Skeletal muscle tissue (tissue), 4 donors: ENCODE measurements around the gene TLE4. TPM values are rescaled to one million over a fixed set of nuclear protein-coding genes. Genes with fewer than 3 reads are reported as not detected.

Experiments
- H3K27ac ChIP-seq: one replicate; pipeline ENCODE4 v1.7.0; 2013; ENCODE audit warnings: mild to moderate bottlenecking, low read depth, low read length, inconsistent platforms
- H3K27me3 ChIP-seq, 3 donors: one replicate each; pipeline ENCODE4 v1.7.0; 2013; ENCODE audit warnings: low read length in 3 of 3; ENCODE audit not compliant: control insufficient read depth in 3 of 3, insufficient read depth in 3 of 3
- H3K36me3 ChIP-seq, 3 donors: one replicate each; pipeline ENCODE4 v1.7.0; 2013; ENCODE audit warnings: low read length in 3 of 3; ENCODE audit not compliant: control insufficient read depth in 3 of 3, insufficient read depth in 3 of 3
- H3K4me1 ChIP-seq, 3 donors: one replicate each; pipeline ENCODE4 v1.7.0; 2013; ENCODE audit warnings: low read length in 3 of 3, mild to moderate bottlenecking in 3 of 3; ENCODE audit not compliant: control insufficient read depth in 3 of 3, insufficient read depth in 3 of 3
- H3K4me3 ChIP-seq, 3 donors: one replicate each; pipeline ENCODE4 v1.7.0; 2013; ENCODE audit warnings: low read length in 3 of 3
- H3K9ac ChIP-seq, 3 donors: one replicate each; pipeline ENCODE4 v1.7.0; 2013; ENCODE audit warnings: low read length in 3 of 3, mild to moderate bottlenecking in 3 of 3, moderate library complexity in 2 of 3, low read depth in 1 of 3
- H3K9me3 ChIP-seq, 3 donors: one replicate each; pipeline ENCODE4 v1.7.0; 2013; ENCODE audit warnings: low read length in 3 of 3; ENCODE audit not compliant: control insufficient read depth in 3 of 3
- total RNA-seq: library from RNA; depleted of rRNA; stranded (reverse); fragments of >200 nt; gene quantifications from one replicate; pipeline ENCODE4 v1.2.3, GENCODE V29; 2014
- donor health status: Osteomylitis.

Gene TLE4
- total RNA-seq, 1 donor from 2014 or later = 14.6 TPM

DNA sequence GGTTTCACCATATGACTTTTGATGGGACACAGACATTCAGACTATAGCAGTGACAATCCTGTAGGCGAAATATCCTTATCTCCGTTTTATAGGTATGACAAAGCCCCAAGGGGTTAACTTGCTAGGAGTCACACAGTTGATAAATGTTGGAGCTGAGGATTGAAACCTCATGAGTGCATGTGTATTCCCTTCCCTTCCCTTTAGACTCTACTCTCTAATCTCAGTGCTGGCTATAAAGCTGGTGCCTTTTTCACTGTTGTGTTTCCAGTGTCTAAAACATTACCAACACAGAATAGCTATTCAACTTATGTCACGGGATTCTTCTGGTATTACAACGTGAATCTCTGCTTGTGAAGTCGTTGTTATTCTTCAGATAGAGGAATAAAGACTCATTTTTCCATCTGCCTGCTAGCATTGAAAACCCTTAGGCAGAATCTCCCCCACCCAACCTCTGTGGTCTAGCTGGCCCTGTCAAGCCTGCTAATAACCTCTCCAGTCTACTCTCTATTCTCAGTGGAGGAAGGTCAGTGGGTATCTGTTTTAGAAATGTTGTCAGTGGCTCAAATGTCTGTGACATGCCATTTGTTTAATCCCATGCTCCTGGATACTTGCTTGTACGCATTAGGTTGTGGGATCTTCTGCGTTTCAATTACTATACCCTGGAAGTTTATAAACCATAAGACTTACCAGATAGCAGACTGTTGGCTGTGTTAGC is 121.2 kb downstream of the TLE4 start:
- no peak overlapping the region for H3K4me3 ChIP-seq
- H3K36me3 ChIP-seq = no peaks in the 10 kb centered on the region
- no peaks in the 10 kb centered on the region for H3K9me3 ChIP-seq
- peaks cover 15 to 32% (median 21%) of the 10 kb centered on the region in 3 donors for H3K4me1 ChIP-seq
- no peaks in the 10 kb centered on the region for H3K27me3 ChIP-seq
- H3K27ac ChIP-seq = peak overlapping the region; percentile 1
- H3K9ac ChIP-seq = no peak overlapping the region

DNA sequence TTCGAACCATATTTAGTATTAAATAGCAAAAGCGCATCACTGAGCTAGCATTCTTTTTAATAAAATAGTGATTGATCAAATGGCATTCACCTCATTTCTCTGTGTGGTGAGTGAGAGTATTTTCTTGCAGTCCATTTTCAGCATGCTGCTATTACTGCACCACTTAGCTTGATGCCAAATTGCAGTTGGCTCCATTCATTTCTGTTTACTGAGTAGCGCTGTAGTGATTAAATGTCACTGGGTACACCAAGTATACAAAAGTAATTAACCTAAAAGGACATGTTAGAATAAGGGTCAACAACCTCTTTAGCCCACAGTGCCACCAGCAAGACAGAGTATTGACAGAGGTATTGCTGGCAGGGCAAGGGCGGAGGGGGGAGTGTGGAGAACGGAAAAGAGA is 122.0 kb downstream of the TLE4 start:
- Histone ChIP-seq H3K36me3 (no peaks in the 10 kb centered on the region), H3K9ac (no peak overlapping the region), H3K27ac (no peak overlapping the region), H3K4me3 (no peak overlapping the region), H3K9me3 (no peaks in the 10 kb centered on the region), H3K27me3 (no peaks in the 10 kb centered on the region), H3K4me1 (peaks cover 15 to 32% (median 22%) of the 10 kb centered on the region in 3 donors)

DNA sequence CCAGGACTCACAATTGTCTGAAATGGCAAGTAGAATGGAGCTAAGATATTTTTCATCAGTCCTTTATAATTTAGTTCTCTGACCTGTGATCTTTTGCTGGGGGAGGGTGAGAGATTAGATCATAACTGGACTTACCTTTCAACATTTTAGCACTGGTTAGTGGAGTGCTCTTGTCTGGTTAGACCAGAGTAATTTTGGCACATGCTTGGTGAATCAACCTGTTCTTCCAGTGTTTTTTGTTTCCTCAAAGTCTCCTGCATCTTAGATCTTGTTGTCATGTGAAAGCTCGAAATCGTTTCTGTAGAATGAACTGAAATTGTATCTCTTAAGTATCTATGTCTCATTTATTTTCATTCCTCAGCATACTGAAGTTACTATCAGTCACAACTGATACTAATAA is 122.4 kb downstream of the TLE4 start:
- Histone ChIP-seq H3K27ac (no peak overlapping the region), H3K9me3 (no peaks in the 10 kb centered on the region), H3K27me3 (no peaks in the 10 kb centered on the region), H3K4me3 (no peak overlapping the region), H3K9ac (no peak overlapping the region), H3K4me1 (peaks cover 15 to 32% (median 22%) of the 10 kb centered on the region in 3 donors), H3K36me3 (no peaks in the 10 kb centered on the region)

DNA sequence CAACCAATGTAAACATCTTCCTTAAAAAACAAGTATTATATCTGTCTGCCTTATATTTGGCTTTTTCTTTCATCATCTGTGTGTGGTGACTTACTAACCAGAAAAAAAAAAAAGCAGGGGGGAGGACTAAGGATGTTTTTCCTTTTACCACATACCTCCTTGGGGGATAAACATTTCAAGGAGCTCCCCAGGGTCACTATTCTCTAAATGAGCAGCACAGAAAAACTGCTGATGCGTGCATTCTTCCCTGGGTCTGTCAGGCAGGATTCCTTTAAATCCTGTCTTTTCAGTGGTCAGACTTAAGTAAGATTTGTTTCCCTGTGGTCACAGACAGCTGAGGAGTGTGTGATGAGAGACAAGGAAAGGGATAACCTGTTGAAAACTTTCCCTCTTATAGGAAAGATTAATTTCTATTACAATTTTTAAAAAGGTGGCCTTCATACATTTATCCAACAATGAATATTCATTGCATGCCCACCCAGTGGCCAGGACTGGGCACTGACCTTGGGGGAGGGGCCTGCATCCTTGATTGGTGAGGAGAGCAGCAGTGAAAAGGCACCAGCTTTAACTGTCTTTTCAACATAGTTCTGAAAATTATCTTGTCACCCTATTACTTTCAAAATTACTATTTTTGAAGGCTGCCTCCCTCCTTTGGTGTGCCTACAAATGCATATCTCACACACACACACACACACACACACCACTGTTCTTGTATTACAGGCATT is 123.1 kb downstream of the TLE4 start:
- H3K4me3 ChIP-seq = no peak overlapping the region
- no peaks in the 10 kb centered on the region for H3K27me3 ChIP-seq
- no peak overlapping the region for H3K9ac ChIP-seq
- H3K36me3 ChIP-seq = no peaks in the 10 kb centered on the region
- peaks cover 15 to 32% (median 22%) of the 10 kb centered on the region in 3 donors for H3K4me1 ChIP-seq
- H3K27ac ChIP-seq = no peak overlapping the region
- H3K9me3 ChIP-seq = no peaks in the 10 kb centered on the region

DNA sequence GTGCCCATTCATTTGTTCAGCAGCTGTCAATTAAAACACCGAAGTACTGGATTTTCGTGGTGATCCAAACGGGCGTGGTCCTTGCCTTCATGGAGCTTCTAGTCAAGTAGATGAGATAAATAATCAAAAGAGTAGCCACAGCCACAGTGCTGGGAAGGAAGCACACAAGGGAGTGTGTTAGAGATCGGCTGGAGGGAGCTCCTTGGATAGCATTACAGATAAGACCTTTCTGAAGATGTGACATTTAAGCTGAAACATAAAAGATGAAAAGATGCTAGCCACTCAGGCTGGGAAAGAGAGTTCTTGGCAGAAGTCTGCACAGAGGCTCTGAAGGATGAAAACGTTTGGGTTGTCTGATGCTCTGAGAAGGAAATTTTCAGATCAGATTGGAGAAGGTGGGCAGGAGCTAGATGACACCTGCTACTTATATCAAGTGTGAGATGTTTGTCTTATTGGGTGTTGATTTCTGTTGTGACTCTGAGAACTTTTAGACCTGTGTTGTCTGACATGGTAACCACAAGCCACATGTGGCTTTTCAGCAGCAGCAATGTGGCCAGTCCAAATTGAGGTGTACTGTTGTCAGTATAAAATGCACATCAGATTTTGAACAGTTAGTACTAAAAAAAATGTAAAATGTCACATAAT is 123.9 kb downstream of the TLE4 start:
- H3K36me3 ChIP-seq = no peaks in the 10 kb centered on the region
- no peak overlapping the region for H3K9ac ChIP-seq
- H3K4me1 ChIP-seq = peaks cover 15 to 32% (median 22%) of the 10 kb centered on the region in 3 donors
- no peaks in the 10 kb centered on the region for H3K9me3 ChIP-seq
- no peak overlapping the region for H3K4me3 ChIP-seq
- H3K27me3 ChIP-seq = no peaks in the 10 kb centered on the region
- no peak overlapping the region for H3K27ac ChIP-seq

GRCh38 chr9:79698967-79699366 is 127.2 kb downstream of the TLE4 start:
- Histone ChIP-seq H3K4me1 (peaks cover 2 to 7% (median 6%) of the 10 kb centered on the region in 3 donors), H3K27ac (no peak overlapping the region)

DNA sequence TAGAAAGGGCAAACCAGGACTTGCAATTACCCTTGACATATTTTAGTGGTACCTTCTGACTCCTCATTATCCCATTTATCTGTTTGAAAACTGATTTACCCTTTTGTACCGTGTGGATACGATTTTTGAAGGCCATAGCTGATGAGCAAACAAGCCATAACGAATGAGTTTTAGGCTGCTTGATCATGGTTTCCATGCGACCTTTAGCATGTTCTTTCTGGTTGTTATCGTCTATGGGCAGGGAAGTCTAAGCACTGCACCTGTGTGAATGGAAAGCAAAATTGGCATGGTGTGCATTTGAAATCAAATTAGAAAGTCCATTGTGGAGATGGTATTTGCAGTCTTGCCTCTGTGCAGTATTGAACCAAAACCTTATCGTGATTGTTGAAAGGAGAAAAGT is 127.7 kb downstream of the TLE4 start:
- Histone ChIP-seq H3K36me3 (peaks cover 0 to under 1% (median 0%) of the 10 kb centered on the region in 3 donors), H3K4me3 (no peak overlapping the region), H3K27me3 (no peaks in the 10 kb centered on the region), H3K9ac (no peak overlapping the region), H3K9me3 (no peaks in the 10 kb centered on the region), H3K27ac (no peak overlapping the region), H3K4me1 (peaks cover 0 to 4% (median 4%) of the 10 kb centered on the region in 3 donors)

More at GRCh38 chr9:79698967-79699366, 127.2 kb downstream of the TLE4 start:
- H3K9ac ChIP-seq = no peak overlapping the region
- H3K27me3 ChIP-seq = no peaks in the 10 kb centered on the region
- H3K36me3 ChIP-seq = no peaks in the 10 kb centered on the region
- no peaks in the 10 kb centered on the region for H3K9me3 ChIP-seq
- H3K4me3 ChIP-seq = no peak overlapping the region

DNA sequence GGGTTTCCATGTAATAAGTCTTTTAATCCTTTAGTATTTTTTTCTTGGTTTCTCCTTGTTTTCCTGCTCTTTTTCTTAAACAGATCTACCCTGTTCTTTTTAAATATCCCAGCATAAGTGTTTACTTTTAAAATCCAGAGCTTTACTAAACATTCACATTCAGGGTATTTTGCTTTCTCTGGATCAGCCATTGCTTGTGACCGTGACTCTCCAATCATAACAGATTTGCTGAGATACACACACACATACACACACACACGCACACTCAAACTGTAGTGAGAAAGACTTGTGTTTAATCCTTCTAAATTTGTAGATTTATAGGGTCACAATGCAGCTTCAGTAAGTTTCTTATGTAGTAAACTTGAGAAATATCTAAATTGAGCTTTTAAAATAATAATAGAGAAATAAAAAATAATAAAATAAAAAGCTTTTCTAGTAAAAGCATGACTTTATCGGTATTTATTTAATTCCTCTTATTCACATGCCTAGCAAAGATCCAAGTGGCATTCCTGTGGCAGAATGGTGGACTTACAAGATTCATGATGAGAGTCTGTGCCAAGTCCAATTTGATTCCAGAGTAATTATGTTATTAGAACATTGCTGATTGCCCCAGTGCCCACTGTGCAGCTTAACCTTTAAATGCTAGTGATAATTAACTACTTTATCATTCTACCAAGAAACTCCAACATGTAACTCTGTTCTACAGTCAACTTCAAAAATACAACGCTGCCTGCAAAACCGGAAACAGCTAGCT is 129.0 kb downstream of the TLE4 start:
- H3K27ac ChIP-seq = no peak overlapping the region
- H3K9ac ChIP-seq = no peak overlapping the region
- no peak overlapping the region for H3K4me3 ChIP-seq
- H3K36me3 ChIP-seq = peaks cover 2 to 11% (median 10%) of the 10 kb centered on the region in 3 donors
- H3K9me3 ChIP-seq = no peaks in the 10 kb centered on the region
- peaks cover 0 to 4% (median 4%) of the 10 kb centered on the region in 3 donors for H3K4me1 ChIP-seq
- no peaks in the 10 kb centered on the region for H3K27me3 ChIP-seq

DNA sequence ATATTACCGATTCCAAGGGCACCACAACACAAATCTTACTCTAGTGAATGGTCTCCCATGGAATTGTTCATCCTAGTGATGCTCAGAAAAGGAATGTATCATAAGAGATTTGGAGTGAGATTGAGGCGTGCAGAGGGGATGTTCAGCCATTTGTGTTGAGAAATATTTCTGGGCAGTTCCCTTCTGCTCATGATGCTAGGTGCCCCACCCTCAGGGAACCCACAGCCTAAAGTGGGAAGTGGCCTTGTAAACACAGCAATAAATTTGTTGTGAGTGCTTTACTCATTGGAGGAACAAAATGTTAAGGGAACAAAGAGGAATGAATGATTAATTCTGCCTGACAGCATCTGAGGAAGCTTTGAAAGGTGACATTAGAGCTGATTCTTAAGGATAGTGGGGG is 129.9 kb downstream of the TLE4 start:
- Histone ChIP-seq H3K27ac (no peak overlapping the region), H3K4me1 (peaks cover 0 to 4% (median 4%) of the 10 kb centered on the region in 3 donors), H3K36me3 (peaks cover 4 to 16% (median 13%) of the 10 kb centered on the region in 3 donors), H3K9ac (no peak overlapping the region), H3K4me3 (no peak overlapping the region), H3K27me3 (no peaks in the 10 kb centered on the region), H3K9me3 (no peaks in the 10 kb centered on the region)
